ENCODE results near the gene TMEM184A. TPM values are rescaled to one million over a fixed set of nuclear protein-coding genes. Genes with fewer than 3 reads are reported as not detected.

Gene TMEM184A
- total RNA-seq, 1 donor from 2014 or later = 0.03 TPM

GRCh38 chr7:1510780-1511154, 45.2 kb downstream of the TMEM184A start:
- intact Hi-C loops (cut with micrococcal nuclease) = no loop called here
- no peaks in the 10 kb centered on the region for H3K9me3 Mint-ChIP-seq
- H3K4me1 Mint-ChIP-seq (ENCODE audit: low read depth) = peaks cover 20% of the 10 kb centered on the region

GRCh38 chr7:1509226-1509625, 46.8 kb downstream of the TMEM184A start:
- intact Hi-C loops (cut with micrococcal nuclease) = no loop called here
- Mint-ChIP-seq H3K27me3 (ENCODE audit: insufficient read depth) (no peaks in the 10 kb centered on the region), H3K4me1 (ENCODE audit: low read depth) (peaks cover 20% of the 10 kb centered on the region), H3K27ac (no peak overlapping the region), H3K36me3 (ENCODE audit: low read depth) (no peaks in the 10 kb centered on the region), H3K9me3 (no peaks in the 10 kb centered on the region), H3K4me3 (no peak overlapping the region)
- DNase-seq (ENCODE audit: low spot score) = no peak

More at GRCh38 chr7:1510780-1511154, 45.2 kb downstream of the TMEM184A start:
- no peak for DNase-seq (ENCODE audit: low spot score)
- no peaks in the 10 kb centered on the region for H3K27me3 Mint-ChIP-seq (ENCODE audit: insufficient read depth)
- H3K36me3 Mint-ChIP-seq (ENCODE audit: low read depth) = no peaks in the 10 kb centered on the region
- no peak overlapping the region for H3K27ac Mint-ChIP-seq
- H3K4me3 Mint-ChIP-seq = no peak overlapping the region

- intact Hi-C loops (cut with micrococcal nuclease) = no loop called here
- H3K4me1 Mint-ChIP-seq (ENCODE audit: low read depth) = peaks cover 20% of the 10 kb centered on the region
- H3K27ac Mint-ChIP-seq = no peak overlapping the region
- no peaks in the 10 kb centered on the region for H3K27me3 Mint-ChIP-seq (ENCODE audit: insufficient read depth)
- DNase-seq (ENCODE audit: low spot score) = no peak
- H3K4me3 Mint-ChIP-seq = peak overlapping the region; percentile 32
- no peaks in the 10 kb centered on the region for H3K9me3 Mint-ChIP-seq
- H3K36me3 Mint-ChIP-seq (ENCODE audit: low read depth) = no peaks in the 10 kb centered on the region
Measured at GRCh38 chr7:1508277-1508758, 47.7 kb downstream of the TMEM184A start.

- peaks cover 10% of the 10 kb centered on the region for H3K36me3 Mint-ChIP-seq (ENCODE audit: low read depth)
- intact Hi-C loops (cut with micrococcal nuclease) = loop anchor here (1.0 to 2.0 kb wide), 2 partner anchors 89 to 93 kb away; no protein-coding TSS in a partner anchor
- H3K27me3 Mint-ChIP-seq (ENCODE audit: insufficient read depth) = no peaks in the 10 kb centered on the region
- no peaks in the 10 kb centered on the region for H3K9me3 Mint-ChIP-seq
- no peak for DNase-seq (ENCODE audit: low spot score)
- peak overlapping the region; percentile 78 for H3K4me3 Mint-ChIP-seq
- peaks cover 31% of the 10 kb centered on the region for H3K4me1 Mint-ChIP-seq (ENCODE audit: low read depth)
- peak overlapping the region; percentile 68 for H3K27ac Mint-ChIP-seq
Measured at GRCh38 chr7:1505731-1506550, 50.1 kb downstream of the TMEM184A start.

GRCh38 chr7:1503816-1504775, 51.9 kb downstream of the TMEM184A start, which contains the start of gene INTS1:
INTS1 (minus strand) TSS chr7:1504389; CDS start chr7:1503960, 429 bp downstream.
- Mint-ChIP-seq H3K4me1 (ENCODE audit: low read depth) (peaks cover 31% of the 10 kb centered on the region), H3K27me3 (ENCODE audit: insufficient read depth) (no peaks in the 10 kb centered on the region), H3K9me3 (no peaks in the 10 kb centered on the region), H3K27ac (peak within 1 kb of the TSS; percentile 85), H3K36me3 (ENCODE audit: low read depth) (peaks cover 19% of the 10 kb centered on the region), H3K4me3 (peak within 1 kb of the TSS; percentile 89)
- peak; percentile 90 for DNase-seq (ENCODE audit: low spot score)
- intact Hi-C loops (cut with micrococcal nuclease) = loop anchor here (1.0 to 2.0 kb wide), 5 partner anchors 26 to 91 kb away; partner anchors contain the start of genes MAFK, MICALL2 and PSMG3

GRCh38 chr7:1503390-1503789, 52.6 kb downstream of the TMEM184A start:
- Mint-ChIP-seq H3K27ac (peak overlapping the region; percentile 44), H3K4me1 (ENCODE audit: low read depth) (peaks cover 28% of the 10 kb centered on the region), H3K4me3 (peak overlapping the region; percentile 89), H3K9me3 (no peaks in the 10 kb centered on the region), H3K36me3 (ENCODE audit: low read depth) (peaks cover 19% of the 10 kb centered on the region), H3K27me3 (ENCODE audit: insufficient read depth) (no peaks in the 10 kb centered on the region)
- intact Hi-C loops (cut with micrococcal nuclease) = no loop called here
- DNase-seq (ENCODE audit: low spot score) = no peak

- H3K27ac Mint-ChIP-seq = peak overlapping the region; percentile 73
- intact Hi-C loops (cut with micrococcal nuclease) = no loop called here
- H3K4me3 Mint-ChIP-seq = peak overlapping the region; percentile 89
- peaks cover 19% of the 10 kb centered on the region for H3K36me3 Mint-ChIP-seq (ENCODE audit: low read depth)
- no peak for DNase-seq (ENCODE audit: low spot score)
- no peaks in the 10 kb centered on the region for H3K27me3 Mint-ChIP-seq (ENCODE audit: insufficient read depth)
- H3K4me1 Mint-ChIP-seq (ENCODE audit: low read depth) = peaks cover 25% of the 10 kb centered on the region
- no peaks in the 10 kb centered on the region for H3K9me3 Mint-ChIP-seq
Measured at GRCh38 chr7:1502845-1503244, 53.2 kb downstream of the TMEM184A start.

GRCh38 chr7:1501487-1502270, 54.3 kb downstream of the TMEM184A start:
- no peaks in the 10 kb centered on the region for H3K27me3 Mint-ChIP-seq (ENCODE audit: insufficient read depth)
- H3K4me3 Mint-ChIP-seq = peak overlapping the region; percentile 89
- H3K27ac Mint-ChIP-seq = no peak overlapping the region

GRCh38 chr7:1500064-1500807, 55.8 kb downstream of the TMEM184A start:
- peaks cover 23% of the 10 kb centered on the region for H3K36me3 Mint-ChIP-seq (ENCODE audit: low read depth)
- no peak for DNase-seq (ENCODE audit: low spot score)
- peaks cover 18% of the 10 kb centered on the region for H3K4me1 Mint-ChIP-seq (ENCODE audit: low read depth)
- no peaks in the 10 kb centered on the region for H3K27me3 Mint-ChIP-seq (ENCODE audit: insufficient read depth)
- intact Hi-C loops (cut with micrococcal nuclease) = no loop called here
- H3K27ac Mint-ChIP-seq = no peak overlapping the region
- no peak overlapping the region for H3K4me3 Mint-ChIP-seq
- no peaks in the 10 kb centered on the region for H3K9me3 Mint-ChIP-seq

More at GRCh38 chr7:1501487-1502270, 54.3 kb downstream of the TMEM184A start:
- Mint-ChIP-seq H3K36me3 (ENCODE audit: low read depth) (peaks cover 23% of the 10 kb centered on the region), H3K9me3 (no peaks in the 10 kb centered on the region), H3K4me1 (ENCODE audit: low read depth) (peaks cover 20% of the 10 kb centered on the region)
- intact Hi-C loops (cut with micrococcal nuclease) = no loop called here
- no peak for DNase-seq (ENCODE audit: low spot score)

- H3K27me3 Mint-ChIP-seq (ENCODE audit: insufficient read depth) = no peaks in the 10 kb centered on the region
- peaks cover 18% of the 10 kb centered on the region for H3K4me1 Mint-ChIP-seq (ENCODE audit: low read depth)
- DNase-seq (ENCODE audit: low spot score) = no peak
- no peak overlapping the region for H3K27ac Mint-ChIP-seq
- H3K4me3 Mint-ChIP-seq = no peak overlapping the region
- H3K36me3 Mint-ChIP-seq (ENCODE audit: low read depth) = peaks cover 23% of the 10 kb centered on the region
- intact Hi-C loops (cut with micrococcal nuclease) = no loop called here
- no peaks in the 10 kb centered on the region for H3K9me3 Mint-ChIP-seq
Measured at GRCh38 chr7:1499367-1500029, 56.5 kb downstream of the TMEM184A start.
